GM12874 (cell line): ENCODE measurements around the gene ZNF407.

Source experiments
- CTCF ChIP-seq: IDR thresholded peaks from 2 replicates; pipeline ENCODE4 v1.5.1; 2011; ENCODE audit warnings: low read depth, mild to moderate bottlenecking, control low read depth, low read length, moderate library complexity; ENCODE audit not compliant: insufficient read depth

ZNF407 gene

GRCh38 chr18:74961596-74961995, 363.9 kb downstream of the ZNF407 start:
- no peak for TF ChIP-seq CTCF

DNA sequence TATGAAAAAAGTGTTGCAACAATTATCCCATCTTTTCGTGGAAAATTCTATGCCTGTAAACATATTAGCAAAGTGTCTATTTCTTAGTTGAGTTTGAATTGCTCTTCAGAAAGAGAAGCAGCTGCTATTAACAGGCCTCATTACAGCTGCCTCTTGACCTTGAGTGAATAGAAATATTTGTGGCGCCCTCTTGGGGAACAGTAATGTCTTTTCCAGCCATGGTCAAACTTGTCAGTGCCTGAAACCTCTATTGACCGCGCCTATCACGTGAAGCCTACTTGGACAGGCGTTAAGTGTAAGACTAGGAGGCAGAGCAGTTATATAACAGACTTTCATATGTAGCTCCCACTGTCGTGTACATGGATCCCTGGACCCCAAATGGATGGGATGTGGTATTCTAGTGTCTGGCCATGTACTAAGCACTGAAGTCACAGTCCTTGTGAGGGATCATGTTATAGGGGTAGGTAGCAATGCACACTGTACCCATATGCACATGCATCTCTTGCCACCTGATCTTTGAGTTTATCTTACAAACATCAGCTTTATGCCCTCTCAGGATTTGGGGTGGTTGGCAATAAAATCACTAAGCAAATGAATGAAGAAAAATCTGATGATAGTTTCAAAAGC, 366.3 kb downstream of the ZNF407 start:
- TF ChIP-seq CTCF: peak; percentile 42; the same call in 1 of the 2 replicates

DNA sequence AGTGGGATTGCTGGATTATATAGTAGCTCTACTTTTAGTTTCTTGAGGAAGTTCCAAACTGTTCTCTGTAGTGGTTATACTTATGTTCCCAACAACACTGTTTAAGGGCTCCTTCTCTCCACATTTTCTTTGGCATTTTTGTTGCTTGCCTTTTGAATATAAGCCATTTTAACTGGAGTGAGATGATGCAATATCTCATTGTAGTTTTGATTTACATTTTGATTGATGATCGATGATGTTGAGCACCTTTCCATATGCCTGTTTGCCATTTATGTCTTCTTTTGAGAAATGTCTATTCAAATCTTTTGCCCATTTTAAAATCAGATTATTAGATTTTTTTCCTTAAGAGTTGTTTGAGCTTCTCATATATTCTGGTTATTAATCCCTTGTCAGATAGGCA, 368.0 kb downstream of the ZNF407 start:
- no peak for TF ChIP-seq CTCF

DNA sequence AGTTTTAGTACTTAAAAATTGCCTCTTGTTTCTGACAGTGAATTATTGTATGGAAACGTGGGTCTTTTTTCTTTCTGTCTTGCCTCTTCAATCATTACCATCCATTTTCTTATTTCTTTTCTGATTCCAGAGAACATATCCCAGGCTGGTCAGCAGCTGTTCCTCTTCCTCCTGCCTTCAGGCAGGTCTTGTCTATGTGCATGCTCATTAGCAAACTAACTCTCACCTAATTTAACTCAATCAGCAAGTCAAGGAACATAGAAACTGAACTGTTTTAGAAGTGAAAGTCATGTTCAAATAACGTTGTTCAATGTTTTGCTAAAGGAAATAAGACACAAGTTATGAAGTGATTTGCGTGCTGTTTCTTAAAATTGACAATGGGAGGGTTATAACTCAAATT, 369.8 kb downstream of the ZNF407 start:
- TF ChIP-seq CTCF: no peak

DNA sequence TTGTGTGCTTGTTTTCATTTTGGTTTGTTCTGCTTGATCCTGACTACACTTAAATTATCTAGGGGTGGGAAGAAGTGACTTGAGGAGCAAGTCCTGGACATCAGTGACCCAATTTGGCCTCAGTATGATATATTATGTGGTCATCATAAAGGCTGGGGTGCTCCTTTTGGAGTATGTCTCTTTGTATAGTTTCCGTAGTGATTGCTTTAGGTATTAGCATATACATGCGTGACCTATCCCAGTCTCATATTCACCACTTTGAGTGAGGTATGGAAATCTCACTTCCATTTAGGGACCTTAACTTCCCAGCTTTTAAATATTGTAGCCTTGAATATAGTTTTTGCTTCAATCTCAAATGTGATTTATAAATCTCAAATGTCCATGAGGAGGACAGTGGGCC, 370.3 kb downstream of the ZNF407 start:
- no peak for TF ChIP-seq CTCF

DNA sequence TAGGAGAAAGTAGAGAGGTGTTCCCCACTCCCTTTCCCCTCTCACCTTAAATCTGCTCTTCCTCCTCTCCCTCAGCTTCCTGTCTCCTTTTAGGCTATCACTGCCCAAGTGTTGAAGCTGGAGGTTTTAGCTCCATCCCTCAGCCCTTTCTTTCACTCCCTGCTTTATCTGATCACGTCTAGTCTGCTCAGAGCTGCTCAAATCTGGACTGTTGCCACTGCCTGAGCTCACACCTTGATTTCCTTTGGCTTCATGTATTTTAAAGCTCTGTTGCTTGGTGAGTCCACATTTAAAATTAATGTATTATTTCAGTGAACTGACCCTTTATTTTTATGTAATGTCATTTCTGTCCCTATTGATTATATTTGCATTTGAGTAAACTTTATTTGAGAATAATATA, 374.7 kb downstream of the ZNF407 start:
- no peak for TF ChIP-seq CTCF

- TF ChIP-seq CTCF: no peak
These were observed 377.3 kb downstream of the ZNF407 start for GRCh38 chr18:74975001-74975400.
